NOMO-1 treated with dmso at 0.1 percent for 144 hours (cell line): ENCODE results near the gene HDLBP.
"Not testable (repeated sequence)": the region's sequence is repeated elsewhere in the genome, so short reads cannot be mapped to it uniquely, and the experiment has no call there.

Experiments used
- DNase-seq: peaks from one replicate; lab custom pipeline; 2025; ENCODE audit not compliant: unreplicated experiment; lab: John Stamatoyannopoulos, UW

Gene HDLBP

DNA sequence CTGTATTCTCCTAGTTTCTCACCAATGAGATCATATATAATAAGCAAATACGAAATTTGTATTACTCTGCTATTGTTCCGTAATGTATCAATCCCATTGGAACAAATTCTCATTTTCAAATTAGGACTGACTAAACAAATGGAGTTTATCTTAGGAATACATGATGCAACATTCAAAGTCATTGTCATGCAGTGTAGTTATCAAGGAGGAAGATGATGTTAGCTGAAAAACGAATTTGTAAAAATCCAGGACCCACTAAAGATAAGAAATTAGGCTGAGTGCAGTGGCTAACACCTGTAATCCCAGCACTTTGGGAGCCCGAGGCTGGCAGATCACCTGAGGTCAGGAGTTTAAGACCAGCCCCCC lies 15.1 kb upstream of the HDLBP start:
- no peak for DNase-seq

DNA sequence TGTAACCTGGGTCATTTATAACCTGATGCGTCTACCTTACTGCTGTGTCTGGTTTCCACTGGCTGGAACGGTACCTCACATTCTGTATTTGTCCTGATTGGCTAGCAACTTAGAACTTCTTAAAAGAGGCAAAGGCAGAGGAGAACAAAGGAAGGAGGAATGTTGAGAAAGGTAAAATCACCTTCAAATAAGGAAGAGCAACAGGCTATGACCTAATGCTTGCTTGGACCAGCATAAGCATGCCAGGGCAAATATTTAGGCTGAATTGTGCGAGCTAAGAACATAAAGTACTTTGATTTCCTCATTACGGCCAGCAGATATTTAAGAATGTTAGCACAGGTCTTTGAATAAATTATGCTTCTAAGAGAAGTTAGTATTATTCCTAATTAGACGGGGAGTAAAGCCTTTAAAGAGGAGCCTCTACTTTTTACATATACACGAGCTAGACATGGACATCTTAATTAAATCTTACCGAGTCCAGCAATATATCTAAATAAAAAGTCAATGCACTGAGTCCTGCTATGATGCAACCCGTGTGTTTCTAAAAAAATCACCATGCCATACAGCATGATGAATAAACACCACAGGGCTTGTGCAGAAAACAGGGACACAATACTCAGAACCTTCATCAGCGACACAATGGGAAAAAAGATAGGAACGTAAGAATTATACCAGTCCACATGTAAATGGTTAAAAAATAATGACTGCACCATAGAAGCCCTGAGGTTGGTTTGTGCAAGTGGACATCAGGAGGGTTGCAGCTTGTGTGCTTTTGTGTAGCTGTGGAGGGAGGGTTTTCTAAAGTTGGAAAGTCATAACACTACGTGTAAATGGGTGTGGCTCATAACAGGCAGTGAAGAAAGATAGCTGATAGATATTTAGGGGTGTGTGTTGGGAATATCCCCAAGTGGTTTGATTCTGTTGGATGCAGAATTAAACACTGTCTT lies 14.5 kb upstream of the HDLBP start:
- DNase-seq = no peak

DNA sequence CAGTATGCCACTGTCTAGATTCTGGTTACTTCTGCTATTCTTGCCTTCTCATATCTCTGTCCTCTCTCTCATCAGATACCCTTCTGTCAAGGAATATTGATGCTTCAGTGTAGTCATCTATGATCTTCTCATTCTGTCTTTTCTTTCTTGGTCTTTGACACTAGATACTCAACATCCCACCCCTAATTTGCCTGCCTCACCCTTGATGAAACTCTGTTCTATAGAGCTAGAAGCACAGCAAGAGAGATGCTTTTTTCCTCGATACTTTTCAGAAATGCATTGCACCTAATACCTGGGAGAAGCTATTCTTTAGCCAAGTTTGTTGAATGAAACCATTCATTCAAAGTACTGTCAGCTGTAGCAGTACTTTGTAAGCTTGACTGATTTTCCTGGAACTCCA lies 9.8 kb upstream of the HDLBP start:
- DNase-seq = no peak

DNA sequence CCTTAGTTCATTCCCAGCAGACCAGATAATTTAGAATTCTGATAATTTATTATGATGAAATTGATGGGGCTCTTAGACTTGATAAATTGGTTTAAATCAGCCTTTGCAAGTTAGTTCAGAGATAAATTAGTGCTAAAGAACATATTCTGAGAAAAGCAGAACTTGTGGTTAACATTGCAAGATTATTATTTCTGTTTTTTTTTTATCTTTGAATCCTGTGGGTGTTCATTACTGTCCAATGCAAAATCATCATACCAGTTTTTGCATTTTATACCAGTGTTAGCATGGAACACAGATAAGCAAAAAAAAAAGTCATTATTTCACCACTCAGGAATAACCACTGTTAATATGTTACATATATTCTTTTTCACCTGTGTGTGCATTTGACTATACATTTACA lies 9.3 kb upstream of the HDLBP start:
- no peak for DNase-seq

DNA sequence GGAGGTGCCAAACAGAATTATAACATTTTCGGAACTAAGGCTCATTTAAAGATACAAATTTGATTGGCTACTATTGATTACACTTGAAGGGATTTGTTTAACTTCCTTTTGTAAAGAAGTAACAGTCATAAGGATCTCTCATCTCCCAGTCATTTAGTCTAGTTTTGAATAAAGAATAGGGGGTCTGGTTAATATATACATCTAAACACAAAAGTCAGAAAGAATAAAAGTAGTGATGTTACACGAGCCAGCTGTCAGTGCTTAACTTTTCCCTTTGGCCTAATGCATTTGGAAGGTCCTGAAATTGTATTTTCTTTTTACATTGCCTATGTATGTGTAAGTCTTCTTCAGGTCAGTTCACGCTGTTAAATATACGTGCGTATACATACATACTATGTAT lies 8.3 kb upstream of the HDLBP start:
- DNase-seq = no peak

DNA sequence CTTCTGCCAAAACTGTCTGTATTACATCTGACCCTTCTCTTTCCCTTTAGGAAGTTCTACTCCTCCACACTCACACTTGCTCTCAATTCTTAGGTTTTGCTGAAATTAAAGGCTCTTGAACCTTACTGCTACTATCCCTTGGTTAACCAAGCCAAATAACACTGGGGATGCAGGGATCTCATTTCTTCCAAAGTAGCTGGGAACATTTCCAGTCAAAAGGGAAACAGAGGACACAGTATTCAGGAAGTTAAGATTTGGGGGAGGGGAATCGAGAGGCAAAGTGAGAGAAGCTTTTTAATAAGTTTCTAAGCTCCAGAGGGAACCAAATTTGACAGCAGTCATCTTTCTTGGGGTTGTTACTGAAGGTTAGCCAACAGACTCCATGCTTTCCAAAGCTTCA lies 6.4 kb upstream of the HDLBP start:
- no peak for DNase-seq

DNA sequence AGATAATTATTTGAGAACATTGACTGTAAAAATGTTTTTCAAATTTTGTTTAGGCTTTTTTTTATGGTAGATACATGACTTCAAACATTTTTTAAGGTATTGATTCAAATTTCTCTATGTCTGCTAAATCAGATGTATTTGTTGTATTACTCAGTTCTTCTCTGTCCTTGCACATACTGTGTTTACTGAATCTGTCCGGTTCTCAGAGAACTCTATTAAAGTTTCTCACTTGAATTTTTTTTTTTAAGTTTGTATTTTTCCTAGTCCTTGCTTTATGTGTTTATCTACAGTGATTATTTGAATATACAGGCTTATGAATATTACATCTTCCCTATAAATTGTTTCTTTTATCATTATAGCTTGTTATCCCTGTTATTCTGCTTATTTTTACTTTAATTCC lies 5.6 kb upstream of the HDLBP start:
- no peak for DNase-seq

DNA sequence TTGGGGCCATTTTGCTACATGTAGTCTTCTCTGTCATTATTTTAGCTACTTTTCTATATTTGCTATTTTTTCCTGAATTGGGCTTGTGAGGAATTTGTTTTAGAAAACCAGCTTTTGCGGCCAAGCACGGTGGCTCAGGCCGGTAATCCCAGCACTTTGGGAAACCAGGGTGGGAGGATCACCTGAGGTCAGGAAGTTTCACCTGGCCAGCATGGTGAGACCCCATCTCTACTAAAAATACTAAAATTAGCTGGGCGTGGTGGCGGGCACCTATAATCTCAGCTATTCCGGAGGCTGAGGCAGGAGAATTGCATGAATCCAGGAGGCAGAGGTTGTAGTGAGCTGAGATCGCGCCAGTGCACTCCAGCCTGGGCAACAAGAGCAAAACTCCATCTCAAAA lies 4.9 kb upstream of the HDLBP start:
- no peak for DNase-seq

DNA sequence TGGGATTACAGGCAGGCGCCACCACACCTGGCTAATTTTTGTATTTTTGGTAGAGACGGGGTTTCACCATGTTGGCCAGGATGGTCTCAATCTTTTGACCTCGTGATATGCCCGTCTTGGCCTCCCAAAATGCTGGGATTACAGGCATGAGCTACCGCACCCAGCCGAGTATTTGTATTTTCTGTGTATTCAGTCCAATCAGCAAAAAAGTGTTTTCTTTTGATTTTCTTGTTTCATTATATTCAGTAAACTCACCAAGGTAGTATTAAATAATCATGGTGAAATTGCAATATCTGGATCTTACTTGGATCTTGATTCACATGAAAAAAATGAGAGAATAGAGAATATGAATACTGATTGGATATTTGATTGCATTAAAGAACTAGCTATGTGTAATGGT lies 3.4 kb upstream of the HDLBP start:
- DNase-seq = not testable (repeated sequence)

DNA sequence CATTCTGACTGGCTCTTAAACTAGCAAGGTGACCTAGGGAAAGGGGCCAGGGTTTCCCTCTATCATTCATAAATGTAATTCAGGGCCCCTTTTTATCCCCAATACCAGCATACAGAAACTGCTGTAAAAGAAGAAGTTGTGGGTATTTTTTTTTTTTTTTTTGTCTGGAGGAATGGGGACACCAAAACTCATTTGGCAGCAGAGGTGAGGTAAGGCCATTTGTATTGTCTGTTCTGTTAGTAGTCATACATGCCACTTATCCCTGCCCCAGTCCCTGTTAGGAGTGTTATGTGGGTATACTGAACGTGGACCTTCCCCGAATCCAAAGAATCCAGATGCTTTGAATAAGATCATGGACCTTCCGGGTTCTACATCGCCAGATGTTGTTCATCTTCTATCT lies 1.9 kb upstream of the HDLBP start:
- DNase-seq = peak; percentile 27

DNA sequence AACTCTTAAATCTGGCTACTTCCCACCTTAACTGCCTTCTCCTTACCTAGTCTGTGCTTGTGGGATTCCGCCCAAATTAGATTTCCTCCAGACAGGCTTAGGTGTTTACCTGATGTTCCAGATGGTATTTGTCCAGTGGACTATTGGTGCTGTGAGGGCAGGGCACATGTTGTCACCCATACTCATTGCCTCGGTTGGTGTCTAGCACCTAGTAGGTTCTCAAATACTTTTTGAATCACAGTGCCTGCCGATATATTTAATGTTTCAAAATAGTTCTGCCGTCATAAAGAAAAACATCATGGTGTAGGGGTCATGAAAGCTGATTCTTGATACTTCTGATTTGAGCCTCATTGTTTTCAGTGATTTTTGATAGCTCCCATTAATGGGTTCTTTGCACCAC lies 1.4 kb upstream of the HDLBP start:
- no peak for DNase-seq

DNA sequence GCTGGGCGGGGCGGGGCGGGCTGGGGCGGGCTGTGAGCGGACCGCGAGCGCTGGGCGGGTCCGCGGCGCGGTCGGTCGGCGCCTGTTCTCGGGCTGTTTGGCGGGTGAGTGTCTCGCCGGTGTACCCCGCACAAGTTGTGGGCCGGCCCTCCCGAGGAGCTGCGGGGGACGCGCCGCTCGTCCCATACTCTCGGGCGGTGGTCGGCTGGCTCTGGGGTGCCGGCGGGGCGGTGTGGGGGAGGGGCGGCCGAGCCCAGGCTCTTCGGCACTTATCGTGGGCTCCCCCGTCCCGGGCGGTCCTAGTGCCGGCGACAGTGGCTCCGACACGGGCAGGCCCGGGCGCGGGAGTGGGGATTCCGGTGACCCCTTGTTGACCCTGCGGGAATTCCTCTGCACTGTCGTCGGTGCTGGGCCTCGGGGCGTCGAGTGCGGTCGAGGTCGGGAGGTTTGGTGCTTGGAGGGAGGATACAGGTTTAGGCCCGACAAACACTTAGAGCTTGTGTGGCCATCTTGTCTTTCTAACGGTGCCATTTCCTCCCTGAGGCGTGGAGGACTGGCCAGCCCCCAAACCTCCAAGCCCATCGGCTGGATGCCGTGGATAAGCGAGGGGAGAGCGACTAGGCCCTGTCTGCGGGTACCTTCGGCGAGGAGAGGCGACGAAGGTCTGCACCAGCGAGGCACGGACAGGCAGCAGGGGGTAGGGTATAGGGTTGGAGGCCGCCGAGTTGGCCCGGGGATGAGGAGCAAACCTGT lies 583 bp upstream of the HDLBP start, which contains the start of gene SEPTIN2:
Gene SEPTIN2, plus strand, starts transcription at position 47 of the 753 bp plus-strand sequence. CDS start 8,308 bp downstream, outside the sequence.
- peak; percentile 39 for DNase-seq

DNA sequence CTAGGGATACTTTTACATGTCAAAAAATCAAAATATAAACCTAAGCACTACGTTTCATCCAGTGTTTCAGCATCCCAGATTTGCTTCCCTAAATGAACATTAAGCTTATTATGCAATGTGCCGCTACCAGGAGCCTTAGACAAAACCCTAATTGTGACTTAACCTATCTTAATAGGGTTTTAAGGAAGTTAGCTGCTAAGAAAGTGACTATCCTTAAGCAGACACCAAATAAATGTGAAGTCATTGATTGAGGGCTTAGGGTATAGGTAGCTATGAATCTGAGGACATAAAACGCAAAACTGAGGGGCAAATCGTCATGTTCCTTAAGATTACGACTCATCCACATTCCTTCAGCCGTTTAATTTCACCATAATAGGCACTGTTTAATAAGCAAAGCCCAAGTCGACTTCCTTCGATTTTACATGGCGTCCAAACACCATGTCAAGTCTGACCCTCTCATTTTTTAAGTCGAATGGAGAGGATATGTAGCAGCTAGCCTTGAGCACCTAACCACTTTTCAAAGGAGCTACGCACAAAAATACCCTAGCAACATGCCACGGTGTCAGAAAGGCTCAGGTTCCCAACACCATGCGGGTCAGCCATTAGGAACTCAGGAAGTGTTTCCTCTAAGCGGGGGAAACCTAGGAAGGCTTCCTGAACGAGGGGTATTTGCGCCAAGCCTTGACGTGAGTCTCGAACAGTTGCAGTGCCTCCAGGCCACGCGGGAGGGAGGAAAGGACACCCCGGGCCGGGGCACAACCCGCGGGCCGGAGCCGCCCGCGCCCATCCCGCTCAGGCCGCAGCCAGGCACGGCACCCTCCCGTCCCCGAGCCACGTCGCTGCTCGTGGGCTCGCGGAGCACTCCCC lies 1.0 kb downstream of the HDLBP start:
- DNase-seq = peak; percentile 32

DNA sequence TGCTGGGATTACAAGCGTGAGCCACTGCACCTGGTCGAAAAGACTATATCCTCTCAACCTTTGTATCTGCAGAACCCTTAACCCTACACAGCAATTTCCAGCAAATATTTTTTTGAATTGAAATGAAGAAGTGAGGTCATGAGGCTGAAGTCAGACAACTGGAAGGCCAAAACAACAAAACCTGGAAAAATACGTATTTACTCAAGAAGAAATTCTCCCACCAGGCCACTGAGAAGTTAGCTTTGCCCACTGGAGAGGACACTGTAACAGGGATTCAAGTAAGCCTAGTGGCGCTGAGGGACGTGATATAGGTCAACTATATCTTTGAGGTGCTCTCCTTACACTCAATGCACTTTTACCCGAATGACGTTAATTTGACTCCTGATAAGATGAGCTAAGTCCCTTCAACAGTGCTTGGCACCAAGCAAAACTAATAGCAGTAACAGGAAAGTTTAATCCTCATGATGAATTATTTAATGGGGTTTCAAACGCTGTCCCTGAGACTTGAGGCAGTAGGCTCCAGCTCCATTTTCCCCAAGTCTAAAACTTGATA lies 1.9 kb downstream of the HDLBP start:
- DNase-seq = no peak

DNA sequence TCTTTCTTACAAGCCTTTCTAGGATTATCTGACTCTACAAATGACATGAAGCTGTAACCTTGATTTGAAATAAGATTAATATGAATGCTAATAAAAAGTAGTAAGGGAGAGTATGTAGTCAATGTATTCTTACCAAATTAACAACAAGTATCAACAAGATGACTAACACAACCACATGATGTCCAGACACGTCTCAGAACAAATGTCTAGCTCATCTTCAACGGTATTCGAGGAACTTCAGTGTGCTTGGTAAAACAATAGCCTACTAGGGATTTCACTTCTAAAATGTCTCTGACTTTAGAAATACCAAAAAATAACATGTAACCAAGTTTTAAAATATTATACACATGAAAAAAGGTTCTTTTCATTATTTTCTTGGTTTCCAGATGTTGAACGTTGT lies 3.4 kb downstream of the HDLBP start:
- no peak for DNase-seq

DNA sequence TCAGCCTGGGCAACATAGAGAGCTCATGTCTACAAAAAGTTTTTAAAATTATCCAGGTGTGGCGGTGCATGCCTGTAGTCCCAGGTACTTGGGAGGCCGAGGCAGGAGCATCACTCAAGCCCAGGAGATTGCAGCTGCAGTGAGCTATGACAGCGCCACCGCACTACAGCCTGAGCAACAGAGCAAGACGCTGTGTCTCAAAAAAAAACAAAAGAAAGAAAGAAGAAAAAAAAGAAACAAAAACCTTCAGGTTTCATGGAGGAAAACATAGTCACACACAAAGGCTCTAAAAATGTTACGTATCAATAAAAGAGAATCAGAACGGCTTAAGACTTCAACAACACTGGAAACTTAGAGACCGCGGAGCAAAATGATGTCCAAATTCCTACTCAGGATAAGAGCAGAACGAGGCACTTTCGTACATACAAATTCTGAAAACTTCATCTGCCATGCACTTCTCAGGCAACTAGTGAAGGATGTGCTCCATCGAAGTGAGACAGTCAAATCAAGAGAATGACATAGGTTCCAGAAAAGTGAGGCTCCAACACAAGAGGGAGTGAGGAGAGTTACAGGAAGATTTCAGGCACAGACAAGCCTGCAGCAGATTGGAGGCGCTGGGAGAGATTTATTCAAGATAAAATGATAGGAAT lies 4.4 kb downstream of the HDLBP start:
- DNase-seq = no peak

DNA sequence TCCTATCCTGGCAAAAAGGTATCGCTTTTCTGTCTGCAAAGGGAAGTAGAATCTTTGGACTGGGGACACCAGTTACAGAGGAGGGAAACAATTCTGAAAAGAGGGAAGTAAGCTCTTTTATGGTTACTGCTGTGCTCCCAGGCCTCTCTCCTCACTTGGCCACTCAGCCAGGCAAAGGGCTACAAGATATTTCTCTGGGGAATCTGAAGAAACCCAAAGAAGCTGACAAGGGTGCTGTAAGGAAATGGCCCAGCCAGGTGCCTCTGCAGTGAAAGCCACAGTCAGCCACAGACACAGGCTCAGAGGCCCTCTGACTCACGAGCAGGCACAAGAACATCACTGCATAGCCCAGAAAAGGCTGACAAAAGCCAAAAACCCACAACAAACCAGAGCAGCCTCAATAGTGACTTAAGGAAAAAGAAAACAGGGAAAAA lies 5.8 kb downstream of the HDLBP start:
- DNase-seq = peak; percentile 63

DNA sequence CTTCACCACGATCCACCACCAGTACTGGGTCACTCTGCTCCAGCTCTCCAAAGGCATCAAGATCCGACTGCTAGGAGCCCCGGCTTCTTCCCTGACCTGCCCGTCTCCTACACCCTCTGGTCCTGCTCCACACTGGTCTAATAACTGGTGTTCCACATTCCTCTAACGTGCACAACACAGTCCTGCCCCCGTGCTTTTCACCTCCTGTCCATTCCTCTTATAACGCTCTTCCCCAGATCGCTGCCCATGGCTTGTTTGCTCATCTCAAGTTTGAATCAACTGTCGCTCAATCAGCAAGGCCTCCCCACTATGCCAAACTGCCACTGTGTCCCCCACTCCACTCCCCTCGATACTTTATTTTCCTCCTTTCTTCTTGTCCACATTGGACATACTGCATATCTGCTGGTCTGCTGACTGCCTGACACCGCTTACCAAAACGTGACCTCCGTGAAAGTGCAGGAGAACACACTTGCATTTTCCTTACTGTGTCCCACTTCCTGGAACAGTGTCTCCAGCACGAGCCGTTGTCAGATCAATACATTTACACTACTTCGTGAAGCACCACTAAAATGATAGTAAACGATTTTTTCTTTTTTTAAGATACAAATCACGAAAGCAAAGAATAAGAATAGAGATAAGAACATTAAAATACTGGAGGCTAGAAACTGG lies 6.5 kb downstream of the HDLBP start:
- DNase-seq = no peak

DNA sequence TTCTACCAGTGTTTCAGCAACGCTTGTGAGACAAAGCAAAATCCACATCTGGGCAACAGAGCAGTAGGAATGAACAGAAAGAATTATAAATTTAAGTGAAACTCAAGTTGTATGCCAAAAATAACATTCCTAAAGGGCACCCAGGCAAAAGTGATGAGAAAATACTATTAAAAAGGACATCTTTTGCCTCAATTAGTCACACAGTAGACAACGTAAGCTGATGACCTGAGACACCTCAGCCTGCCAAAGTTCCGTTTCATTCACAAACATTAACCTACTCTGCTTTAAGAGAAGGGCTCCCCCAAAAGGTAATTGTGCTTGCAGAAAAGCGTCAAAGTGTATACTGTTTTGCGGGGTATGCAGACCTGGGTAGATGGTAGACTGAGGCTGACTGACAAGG lies 7.2 kb downstream of the HDLBP start:
- DNase-seq = no peak

DNA sequence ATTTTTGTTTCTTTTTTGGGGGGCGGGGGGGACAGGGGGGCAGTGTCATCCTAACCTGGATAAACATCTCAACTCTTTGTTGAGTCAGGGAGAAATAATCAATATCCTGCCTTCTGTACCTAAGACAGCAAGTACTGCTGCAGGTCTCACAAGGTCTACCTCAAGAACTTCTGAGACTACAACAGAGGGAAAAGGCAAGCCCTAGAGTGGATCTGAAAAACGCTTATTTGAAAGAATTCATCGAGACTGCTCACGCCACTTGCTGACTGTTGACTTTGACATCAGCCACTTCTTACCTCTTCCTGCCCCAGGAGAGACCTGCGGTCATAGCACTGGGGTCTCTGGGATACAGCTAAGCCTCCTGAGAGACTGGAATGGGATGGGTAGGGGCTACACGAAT lies 8.4 kb downstream of the HDLBP start:
- no peak for DNase-seq
